Uterus (tissue), 4 donors: ENCODE measurements around the gene LRIG1. TPM values are rescaled to one million over a fixed set of nuclear protein-coding genes. Genes with fewer than 3 reads are reported as not detected.

Source experiments
- DNase-seq, 2 donors: peaks; one replicate each; pipeline ENCODE4 v3.0.0-alpha.2; 2019 to 2020
- H3K27ac ChIP-seq, 2 donors: fragments of 200-600 bp; sonication (generic); 1 replicate in 1 of 2; 2 replicates in 1 of 2; pipeline ENCODE4 v1.5.1; 2016 to 2018
- H3K27me3 ChIP-seq, 2 donors: fragments of 200-600 bp; sonication (generic); one replicate each; pipeline ENCODE4 v1.5.1; 2018 to 2019; ENCODE audit warnings: control low read depth in 1 of 2
- H3K36me3 ChIP-seq, 2 donors: fragments of 200-600 bp; sonication (generic); one replicate each; pipeline ENCODE4 v1.5.1; 2019; ENCODE audit warnings: control low read depth in 1 of 2
- H3K4me1 ChIP-seq, 2 donors: fragments of 200-600 bp; sonication (generic); one replicate each; pipeline ENCODE4 v1.5.1; 2018 to 2019; ENCODE audit warnings: control low read depth in 1 of 2
- H3K4me3 ChIP-seq, 2 donors: fragments of 200-600 bp; sonication (generic); 1 replicate in 1 of 2; 2 replicates in 1 of 2; pipeline ENCODE4 v1.5.1; 2018 to 2019; ENCODE audit warnings: mild to moderate bottlenecking in 1 of 2
- H3K9me3 ChIP-seq, 2 donors: fragments of 200-600 bp; sonication (generic); one replicate each; pipeline ENCODE4 v1.5.1; 2019; ENCODE audit warnings: control low read depth in 1 of 2
- POLR2A ChIP-seq, 2 donors: fragments of 450-650 bp; IDR thresholded peaks; one replicate each; pipeline ENCODE4 v1.6.1; 2016; ENCODE audit warnings: antibody characterized with exemption in 2 of 2, mild to moderate bottlenecking in 1 of 2, moderate library complexity in 1 of 2
- intact Hi-C: fragments of 100-400 bp; cut with DNase I; formaldehyde crosslinking; loops from one replicate; pipeline ENCODE4 v1.15.1; 2023; ENCODE audit warnings: low total_unique reads
- total RNA-seq, 4 donors: library from RNA; depleted of rRNA in 3 of 4; stranded (reverse); fragments of >200 nt in 3 of 4; gene quantifications; one replicate each; pipeline versions ENCODE4 v1.1.0 to v1.2.4, GENCODE V29; 2014 to 2023
- TF ChIP-seq, protein P1 (sequence below), 4 experiments: fragments of 200-600 bp in 2 of 4; fragments of 450-650 bp in 2 of 4; sonication (generic) in 2 of 4; IDR thresholded peaks; one replicate each; pipeline ENCODE4 v1.5.1; 2016 to 2019; ENCODE audit warnings: antibody characterized with exemption in 4 of 4, mild to moderate bottlenecking in 2 of 4, moderate library complexity in 1 of 4
- donor health status: DM: yes; HTN: yes; CAD: no.

Gene LRIG1
- total RNA-seq, 4 donors from 2014 or later: 20.9 to 108 (median 69.6) TPM

DNA sequence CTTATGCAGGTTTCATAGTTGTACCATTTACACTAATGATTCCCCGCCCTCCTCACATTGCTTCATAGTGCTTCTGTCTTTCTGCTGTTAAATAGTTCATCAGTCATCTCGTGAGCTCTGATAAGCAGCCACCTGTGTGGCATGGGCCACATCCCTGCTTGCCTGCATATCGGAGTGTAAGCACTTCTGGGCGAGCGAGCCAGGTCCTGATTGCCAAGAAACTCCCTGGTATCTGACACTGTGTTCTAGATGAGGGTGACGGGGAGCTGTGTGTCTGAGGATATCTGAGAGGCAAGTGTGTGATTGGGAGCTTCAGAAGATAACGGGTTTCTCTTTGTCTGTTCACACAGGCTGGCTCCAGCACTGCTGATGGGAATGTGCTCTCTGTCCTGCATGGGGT is 130.6 kb downstream of the LRIG1 start:
- Histone ChIP-seq H3K4me3 (no peak overlapping the region), H3K27ac (no peak overlapping the region), H3K9me3 (no peaks in the 10 kb centered on the region), H3K27me3 (no peaks in the 10 kb centered on the region), H3K4me1 (no peaks in the 10 kb centered on the region), H3K36me3 (no peaks in the 10 kb centered on the region)
- intact Hi-C loops: no loop called here
- TF ChIP-seq POLR2A (IDR thresholded peaks at IDR 0.05): no peak
- TF ChIP-seq, protein P1, sequence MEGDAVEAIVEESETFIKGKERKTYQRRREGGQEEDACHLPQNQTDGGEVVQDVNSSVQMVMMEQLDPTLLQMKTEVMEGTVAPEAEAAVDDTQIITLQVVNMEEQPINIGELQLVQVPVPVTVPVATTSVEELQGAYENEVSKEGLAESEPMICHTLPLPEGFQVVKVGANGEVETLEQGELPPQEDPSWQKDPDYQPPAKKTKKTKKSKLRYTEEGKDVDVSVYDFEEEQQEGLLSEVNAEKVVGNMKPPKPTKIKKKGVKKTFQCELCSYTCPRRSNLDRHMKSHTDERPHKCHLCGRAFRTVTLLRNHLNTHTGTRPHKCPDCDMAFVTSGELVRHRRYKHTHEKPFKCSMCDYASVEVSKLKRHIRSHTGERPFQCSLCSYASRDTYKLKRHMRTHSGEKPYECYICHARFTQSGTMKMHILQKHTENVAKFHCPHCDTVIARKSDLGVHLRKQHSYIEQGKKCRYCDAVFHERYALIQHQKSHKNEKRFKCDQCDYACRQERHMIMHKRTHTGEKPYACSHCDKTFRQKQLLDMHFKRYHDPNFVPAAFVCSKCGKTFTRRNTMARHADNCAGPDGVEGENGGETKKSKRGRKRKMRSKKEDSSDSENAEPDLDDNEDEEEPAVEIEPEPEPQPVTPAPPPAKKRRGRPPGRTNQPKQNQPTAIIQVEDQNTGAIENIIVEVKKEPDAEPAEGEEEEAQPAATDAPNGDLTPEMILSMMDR (IDR thresholded peaks at IDR 0.05): no peak
- no peak for DNase-seq

DNA sequence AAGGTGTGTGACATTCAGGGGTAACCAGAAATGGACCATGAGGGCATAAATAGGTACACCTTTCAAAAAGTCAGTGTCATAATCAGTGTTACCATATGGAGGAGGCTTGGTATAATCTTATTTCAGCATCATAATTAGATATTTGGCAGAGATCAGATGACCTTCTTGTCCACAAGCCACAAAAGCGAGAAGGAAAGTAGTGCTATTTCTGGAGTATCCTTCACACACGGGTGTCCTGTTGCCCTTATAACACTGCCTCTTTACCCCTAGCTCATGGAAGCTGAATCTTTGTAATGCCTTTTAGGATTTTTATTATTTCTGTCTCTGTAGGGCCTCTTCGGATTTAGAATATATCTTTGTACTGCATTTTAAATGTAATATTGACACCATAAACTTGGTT is 132.8 kb downstream of the LRIG1 start:
- H3K4me3 ChIP-seq: no peak overlapping the region
- no peaks in the 10 kb centered on the region for H3K9me3 ChIP-seq
- H3K36me3 ChIP-seq: no peaks in the 10 kb centered on the region
- no peaks in the 10 kb centered on the region for H3K27me3 ChIP-seq
- no peaks in the 10 kb centered on the region for H3K4me1 ChIP-seq
- intact Hi-C loops: no loop called here
- H3K27ac ChIP-seq: no peak overlapping the region
- no peak for DNase-seq
- TF ChIP-seq POLR2A (IDR thresholded peaks at IDR 0.05): no peak
- TF ChIP-seq, protein P1 (IDR thresholded peaks at IDR 0.05): no peak

DNA sequence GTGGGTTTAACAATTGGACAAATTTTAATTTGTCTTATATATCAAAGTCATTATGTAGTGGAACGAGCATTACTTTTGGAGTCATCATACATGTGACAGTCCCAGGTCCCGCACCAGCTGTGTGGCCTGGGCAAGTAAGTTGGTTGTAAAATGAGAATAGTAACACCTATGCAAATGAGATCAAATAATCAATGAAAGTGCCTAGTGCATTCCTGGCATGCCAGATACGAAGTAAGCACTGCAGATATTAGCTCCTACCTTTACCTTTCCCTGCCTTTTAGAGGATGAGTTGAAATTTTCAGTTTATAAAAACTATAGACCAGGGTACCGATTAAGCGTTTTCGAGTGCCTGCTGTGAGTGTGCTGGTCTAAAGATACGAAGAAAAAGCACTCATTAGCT is 134.1 kb downstream of the LRIG1 start:
- TF ChIP-seq, protein P1 (IDR thresholded peaks at IDR 0.05): no peak
- TF ChIP-seq POLR2A (IDR thresholded peaks at IDR 0.05): no peak
- H3K4me3 ChIP-seq: no peak overlapping the region
- intact Hi-C loops: no loop called here
- H3K4me1 ChIP-seq: no peaks in the 10 kb centered on the region
- H3K9me3 ChIP-seq: no peaks in the 10 kb centered on the region
- no peak for DNase-seq
- H3K36me3 ChIP-seq: no peaks in the 10 kb centered on the region
- H3K27me3 ChIP-seq: no peaks in the 10 kb centered on the region
- H3K27ac ChIP-seq: no peak overlapping the region

DNA sequence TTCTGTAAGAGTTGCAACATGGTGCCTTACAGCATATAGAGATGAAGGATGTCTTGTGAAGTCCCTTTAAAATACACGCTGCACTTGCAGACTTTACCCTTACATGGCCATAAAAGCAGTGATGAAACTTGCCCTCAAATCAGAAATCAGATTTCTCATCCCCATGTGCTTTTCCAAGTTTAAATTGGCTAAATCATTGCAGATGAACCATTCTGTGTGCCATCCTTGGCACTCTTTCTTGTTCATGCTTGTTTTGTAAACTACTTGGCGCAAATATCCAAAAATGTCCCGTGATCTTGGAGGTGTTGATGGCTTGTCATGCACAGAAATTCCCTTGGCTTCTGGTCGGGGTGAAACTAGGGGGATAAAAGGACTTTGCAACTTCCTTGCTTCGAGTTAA is 135.7 kb downstream of the LRIG1 start:
- intact Hi-C loops: no loop called here
- no peak for DNase-seq
- no peak overlapping the region for H3K4me3 ChIP-seq
- no peaks in the 10 kb centered on the region for H3K4me1 ChIP-seq
- no peaks in the 10 kb centered on the region for H3K9me3 ChIP-seq
- no peaks in the 10 kb centered on the region for H3K36me3 ChIP-seq
- no peak for TF ChIP-seq POLR2A (IDR thresholded peaks at IDR 0.05)
- TF ChIP-seq, protein P1 (IDR thresholded peaks at IDR 0.05): no peak
- no peaks in the 10 kb centered on the region for H3K27me3 ChIP-seq
- no peak overlapping the region for H3K27ac ChIP-seq

DNA sequence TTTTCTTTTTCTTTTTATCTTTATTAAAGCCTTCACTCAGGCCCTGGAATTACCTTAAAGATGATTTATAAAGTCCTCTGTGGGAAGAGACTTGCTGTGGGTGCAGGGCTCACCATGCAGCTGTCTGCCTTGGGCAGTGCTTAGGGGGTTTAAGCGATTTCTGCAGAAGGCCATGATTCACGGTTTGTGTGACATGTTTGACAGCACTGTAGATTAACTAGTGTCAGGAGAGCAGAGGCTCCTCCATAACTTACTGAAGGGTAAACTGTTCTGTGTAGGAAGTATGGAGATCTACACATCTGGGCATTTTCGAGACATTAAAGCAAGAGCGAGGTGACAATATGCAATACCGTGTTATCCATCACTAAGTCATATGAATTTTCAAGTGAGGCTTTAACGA is 137.7 kb downstream of the LRIG1 start:
- TF ChIP-seq, protein P1 (IDR thresholded peaks at IDR 0.05): no peak
- TF ChIP-seq POLR2A (IDR thresholded peaks at IDR 0.05): no peak
- Histone ChIP-seq H3K4me1 (no peaks in the 10 kb centered on the region), H3K4me3 (no peak overlapping the region), H3K9me3 (no peaks in the 10 kb centered on the region), H3K36me3 (no peaks in the 10 kb centered on the region), H3K27me3 (no peaks in the 10 kb centered on the region), H3K27ac (no peak overlapping the region)
- intact Hi-C loops: no loop called here
- no peak for DNase-seq
